Hematopoietic multipotent progenitor cell treated with erythropoietin and hydrocortisone succinate and interleukin-3 and kit ligand, for 8 days (in vitro differentiated cells): Measurements from ENCODE around the gene ALG14.
"Not testable (repeated sequence)": the region's sequence is repeated elsewhere in the genome, so short reads cannot be mapped to it uniquely, and the experiment has no call there.

Experiments
- DNase-seq: peaks from one replicate; pipeline ENCODE4 v3.0.0-alpha.2; 2015

The ALG14 gene

GRCh38 chr1:94951509-94952208 lies 121.1 kb downstream of the ALG14 start:
- no peak for DNase-seq

- no peak for DNase-seq
Measured at GRCh38 chr1:94951046-94951445, 121.7 kb downstream of the ALG14 start.

- DNase-seq, result no peak
Measured at GRCh38 chr1:94949681-94950661, 122.8 kb downstream of the ALG14 start.

GRCh38 chr1:94947437-94947836 lies 125.3 kb downstream of the ALG14 start:
- no peak for DNase-seq

- DNase-seq, result no peak
Measured at GRCh38 chr1:94946886-94947285, 125.9 kb downstream of the ALG14 start.

GRCh38 chr1:94942171-94943128 lies 130.3 kb downstream of the ALG14 start:
- no peak for DNase-seq

- DNase-seq, result not testable (repeated sequence)
Measured at GRCh38 chr1:94941480-94941879, 131.3 kb downstream of the ALG14 start.

GRCh38 chr1:94940738-94941137 lies 132.0 kb downstream of the ALG14 start:
- peak; percentile 12 for DNase-seq

GRCh38 chr1:94937820-94938219 lies 134.9 kb downstream of the ALG14 start:
- DNase-seq, result no peak

- DNase-seq, result no peak
Measured at GRCh38 chr1:94936861-94937620, 135.7 kb downstream of the ALG14 start.

GRCh38 chr1:94935476-94935875 lies 137.3 kb downstream of the ALG14 start:
- DNase-seq, result no peak

GRCh38 chr1:94935034-94935433 lies 137.7 kb downstream of the ALG14 start:
- DNase-seq, result no peak

- DNase-seq, result no peak
Measured at GRCh38 chr1:94934551-94934950, 138.2 kb downstream of the ALG14 start.

- no peak for DNase-seq
Measured at GRCh38 chr1:94931254-94931841, 141.4 kb downstream of the ALG14 start.

- DNase-seq, result no peak
Measured at GRCh38 chr1:94929351-94930217, 143.2 kb downstream of the ALG14 start.

GRCh38 chr1:94928293-94928939 lies 144.3 kb downstream of the ALG14 start:
- no peak for DNase-seq

GRCh38 chr1:94927405-94928175 lies 145.2 kb downstream of the ALG14 start:
- DNase-seq, result no peak

GRCh38 chr1:94926915-94927404 lies 145.8 kb downstream of the ALG14 start, which contains the start of gene CNN3:
Gene CNN3 (minus strand): TSS chr1:94927110. CDS start chr1:94926894, 216 bp downstream.
- peak; percentile 69 for DNase-seq
